ENCODE measurements around the gene ABCA7. TPM values are rescaled to one million over a fixed set of nuclear protein-coding genes. Genes with fewer than 3 reads are reported as not detected.

Gene ABCA7
- total and polyA plus RNA-seq, 2 of the 8 experiments (the other 6 are each of a cell fraction or from before 2014, with no cell fraction given): 10.4 to 25.6 TPM

GRCh38 chr19:1080360-1081161 lies 40.7 kb downstream of the ABCA7 start:
- H4K8ac ChIP-seq (ENCODE audit: extremely low read depth, insufficient read depth, low read length): peak overlapping the region; percentile 25
- no peak for FAIRE-seq
- WGBS, 2 experiments (ENCODE audit: extremely low coverage in 1 of 2, insufficient coverage in 1 of 2, insufficient read length in 1 of 2, insufficient replicate concordance in 2 of 2, low coverage in 1 of 2, low lambda C conversion rate in 2 of 2, missing lambda C conversion rate in 1 of 2): 94% methylated on average over 44 of the region's 50 CpGs; no CpG with 5 or more reads in 1 of the 2 experiments
- TF ChIP-seq USF2 (IDR thresholded peaks at IDR 0.05; ENCODE audit: low read length) (no peak), ATF3 (IDR thresholded peaks at IDR 0.05; ENCODE audit: insufficient read depth, low read depth, low read length) (no peak)

More at GRCh38 chr19:1080360-1081161, 40.7 kb downstream of the ABCA7 start:
- Histone ChIP-seq H3K18ac (ENCODE audit: extremely low read depth, low read length) (no peak overlapping the region), H3K4ac (replicated peaks; ENCODE audit: insufficient read length, low read depth, low read length) (no peak overlapping the region), H3K27me3 (replicated peaks in 1 of 4; ENCODE audit: control insufficient read depth in 3 of 4, extremely low read depth in 1 of 4, insufficient read depth in 3 of 4, low read length in 3 of 4) (no peaks in the 10 kb centered on the region), H3K79me1 (ENCODE audit: low read depth, low read length) (no peaks in the 10 kb centered on the region; the same call in 1 of the 2 replicates), H3K56ac (replicated peaks; ENCODE audit: insufficient read length, low read depth, low read length) (no peak overlapping the region), H3K27ac (ENCODE audit: low read depth, low read length) (no peak overlapping the region), H3K23ac (ENCODE audit: insufficient read length) (no peak overlapping the region), H4K5ac (ENCODE audit: insufficient read length, low read depth, low read length) (no peak overlapping the region), H4K91ac (replicated peaks; ENCODE audit: insufficient read length, low read length) (no peak overlapping the region), H3K9ac (replicated peaks in 1 of 4; ENCODE audit: extremely low read depth in 1 of 4, low read depth in 3 of 4, low read length in 3 of 4) (no peak overlapping the region), H2AFZ (ENCODE audit: low read length) (no peak overlapping the region), H2BK12ac (ENCODE audit: low read depth, low read length) (no peak overlapping the region), H2BK15ac (ENCODE audit: low read length) (no peak overlapping the region), H3K23me2 (ENCODE audit: low read depth, low read length) (no peaks in the 10 kb centered on the region), H2AK5ac (ENCODE audit: low read depth, low read length) (no peak overlapping the region), H3K14ac (ENCODE audit: insufficient read length) (no peak overlapping the region), H3K4me1 (replicated peaks in 1 of 4; ENCODE audit: control insufficient read depth in 3 of 4, insufficient read depth in 4 of 4, low read length in 3 of 4) (peaks cover 0 to 7% (median 0%) of the 10 kb centered on the region in 4 experiments; a peak in 4 of 7 replicates), H3K79me2 (ENCODE audit: control insufficient read depth in 1 of 2, insufficient read depth in 2 of 2, low read length in 2 of 2) (no peaks in the 10 kb centered on the region), H3K36me3 (ENCODE audit: control insufficient read depth in 2 of 4, insufficient read depth in 4 of 4, low read length in 3 of 4) (peaks cover 0 to 50% (median 15%) of the 10 kb centered on the region in 4 experiments; a peak in 3 of 8 replicates), H3K4me3 (ENCODE audit: extremely low read depth in 1 of 4, insufficient read depth in 2 of 4, low read depth in 3 of 4, low read length in 4 of 4) (no peak overlapping the region), H4K20me1 (replicated peaks in 1 of 2; ENCODE audit: control insufficient read depth in 1 of 2, insufficient read depth in 2 of 2, low read length in 2 of 2) (peaks cover 0 to 13% of the 10 kb centered on the region in 2 experiments), H3K9me3 (ENCODE audit: insufficient read depth in 2 of 2, low read depth in 1 of 2, low read length in 1 of 2) (no peaks in the 10 kb centered on the region), H2BK5ac (ENCODE audit: low read depth, low read length) (no peak overlapping the region), H2BK20ac (ENCODE audit: low read length) (no peak overlapping the region), H2BK120ac (replicated peaks; ENCODE audit: low read depth, low read length) (no peak overlapping the region), H3K4me2 (ENCODE audit: insufficient read depth in 1 of 2, low read depth in 2 of 2, low read length in 2 of 2) (no peak overlapping the region; a peak in 1 of 4 replicates)
- ChIA-PET CTCF (ENCODE audit: partially characterized antibody) (interaction anchor here (0.9 to 8.9 kb wide), 12 partner anchors 9 to 164 kb away, joined by 3 to 54 read pairs (median 4); partner anchors contain the start of genes ARHGAP45 and CNN2), POLR2A (ENCODE audit: partially characterized antibody) (interaction anchor here (0.6 to 10.3 kb wide), 18 partner anchors 9 to 188 kb away, joined by 3 to 93 read pairs (median 5); partner anchors contain the start of genes ABCA7, ARHGAP45, CIRBP and CNN2)
- no peak for DNase-seq (ENCODE audit: low read depth in 1 of 2, low spot score in 2 of 2)
